Upper lobe of left lung (tissue), 4 donors: ENCODE results near the gene DDAH1.

Experiments used
- CTCF ChIP-seq, 6 experiments: fragments of 450-650 bp in 4 of 6; fragments of 200-600 bp in 2 of 6; sonication (generic) in 2 of 6; IDR thresholded peaks; one replicate each; pipeline ENCODE4 v1.5.1; 2016 to 2019; ENCODE audit warnings: antibody characterized with exemption in 6 of 6
- EP300 ChIP-seq, 4 donors: sonication (generic); formaldehyde crosslinking; IDR thresholded peaks; one replicate each; pipeline ENCODE4 v1.5.1; 2017; ENCODE audit warnings: antibody characterized with exemption in 4 of 4, control low read depth in 2 of 4
- POLR2A ChIP-seq, 4 donors: fragments of 450-650 bp; IDR thresholded peaks; one replicate each; pipeline ENCODE4 v1.5.1; 2016 to 2017; ENCODE audit warnings: antibody characterized with exemption in 4 of 4, mild to moderate bottlenecking in 2 of 4
- POLR2AphosphoS5 ChIP-seq, 2 donors: sonication (generic); formaldehyde crosslinking; IDR thresholded peaks; one replicate each; pipeline ENCODE4 v1.5.1; 2017; ENCODE audit warnings: antibody characterized with exemption in 2 of 2

- no peak for TF ChIP-seq POLR2AphosphoS5 (IDR thresholded peaks at IDR 0.05)
- TF ChIP-seq CTCF (IDR thresholded peaks at IDR 0.05) = no peak
- no peak for TF ChIP-seq POLR2A (IDR thresholded peaks at IDR 0.05)
- TF ChIP-seq EP300 (IDR thresholded peaks at IDR 0.05) = no peak
Observed at GRCh38 chr1:85373378-85373708, 91.6 kb downstream of the DDAH1 start.
